Stimulated activated CD4-positive, alpha-beta T cell treated with anti-CD3 and anti-CD28 coated beads, Interleukin-2, amount 100 ng/mL, for 24 hours (primary cell): Measurements from ENCODE around the gene CFLAR.
"Not testable (repeated sequence)": the region's sequence is repeated elsewhere in the genome, so short reads cannot be mapped to it uniquely, and the experiment has no call there.

Source experiments
- DNase-seq, 2 donors: peaks; one replicate each; pipeline ENCODE4 v3.0.0-alpha.2; 2020

Gene CFLAR

GRCh38 chr2:201118961-201119854 is 3.2 kb downstream of the CFLAR start:
- peak in 1 of 2 donors; percentile 23 for DNase-seq

DNA sequence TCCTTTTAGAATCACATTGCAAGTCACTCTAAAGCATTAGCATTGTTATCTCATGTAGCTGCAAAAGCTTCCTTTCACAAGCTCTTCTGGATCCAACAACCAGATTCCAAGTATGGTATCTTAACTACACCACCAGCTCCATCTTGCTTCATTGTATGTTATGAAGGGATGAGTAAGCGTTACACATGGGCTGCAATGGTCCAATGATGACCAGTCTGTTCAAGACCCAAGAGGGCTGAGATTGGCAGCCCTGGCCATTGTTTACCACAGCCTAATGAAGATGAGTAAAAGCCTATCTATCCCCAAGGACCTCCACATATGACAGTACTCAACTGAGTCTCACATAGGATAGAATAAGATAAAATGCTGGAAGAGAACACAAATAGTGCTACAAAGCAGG is 6.3 kb downstream of the CFLAR start:
- DNase-seq, result no peak

- DNase-seq, result no peak
These were observed 10.6 kb downstream of the CFLAR start for GRCh38 chr2:201126308-201127151.

DNA sequence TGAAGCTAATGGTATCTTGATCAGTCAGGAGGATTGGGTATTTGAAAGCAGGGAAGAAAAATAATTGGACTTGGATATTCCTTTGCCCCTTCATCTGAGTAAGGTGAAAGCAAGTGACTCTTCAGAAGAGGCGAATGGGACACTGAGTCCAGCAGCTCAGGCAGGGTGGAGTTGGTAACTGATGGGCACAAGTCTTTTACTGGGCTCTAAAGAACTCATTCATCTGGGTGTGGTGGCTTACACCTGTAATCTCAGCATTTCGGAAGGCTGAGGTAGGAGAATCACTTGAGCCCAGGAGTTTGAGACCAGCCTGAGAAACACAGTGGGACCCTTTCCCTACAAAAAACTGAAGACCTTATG is 11.2 kb downstream of the CFLAR start:
- no peak for DNase-seq

GRCh38 chr2:201127570-201127969 is 11.6 kb downstream of the CFLAR start:
- peak; percentile 60 to 65 for DNase-seq

- no peak for DNase-seq
These were observed 12.1 kb downstream of the CFLAR start for GRCh38 chr2:201128033-201128432.

DNA sequence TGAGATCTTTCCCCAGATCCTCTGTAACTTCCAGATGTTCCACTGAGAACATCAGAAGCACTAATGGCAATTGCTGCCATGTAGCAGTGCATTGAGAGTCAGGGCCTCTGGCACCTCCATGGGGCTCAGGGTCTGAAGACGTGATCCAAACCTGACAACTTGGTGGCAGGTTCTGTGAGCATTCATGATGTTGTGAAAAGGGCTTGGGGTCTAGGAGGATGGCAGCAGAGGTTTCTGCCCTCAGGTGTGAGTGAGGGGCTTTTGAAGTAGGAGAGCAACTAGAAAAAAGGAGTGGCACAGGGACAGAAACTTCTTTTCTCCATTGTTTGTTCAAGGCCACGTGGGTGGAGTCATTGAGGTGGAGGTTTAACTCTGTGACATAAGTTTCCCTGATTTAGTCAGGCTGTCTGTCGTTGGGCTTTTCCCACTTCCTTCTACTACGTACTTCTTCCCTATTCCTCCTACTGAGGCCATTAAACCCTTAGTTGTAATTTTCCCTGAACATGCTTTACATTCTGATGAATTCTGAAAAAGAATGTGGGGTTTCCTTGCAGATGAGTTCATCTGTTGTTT is 13.1 kb downstream of the CFLAR start:
- DNase-seq, result peak in 1 of 2 donors; percentile 65

DNA sequence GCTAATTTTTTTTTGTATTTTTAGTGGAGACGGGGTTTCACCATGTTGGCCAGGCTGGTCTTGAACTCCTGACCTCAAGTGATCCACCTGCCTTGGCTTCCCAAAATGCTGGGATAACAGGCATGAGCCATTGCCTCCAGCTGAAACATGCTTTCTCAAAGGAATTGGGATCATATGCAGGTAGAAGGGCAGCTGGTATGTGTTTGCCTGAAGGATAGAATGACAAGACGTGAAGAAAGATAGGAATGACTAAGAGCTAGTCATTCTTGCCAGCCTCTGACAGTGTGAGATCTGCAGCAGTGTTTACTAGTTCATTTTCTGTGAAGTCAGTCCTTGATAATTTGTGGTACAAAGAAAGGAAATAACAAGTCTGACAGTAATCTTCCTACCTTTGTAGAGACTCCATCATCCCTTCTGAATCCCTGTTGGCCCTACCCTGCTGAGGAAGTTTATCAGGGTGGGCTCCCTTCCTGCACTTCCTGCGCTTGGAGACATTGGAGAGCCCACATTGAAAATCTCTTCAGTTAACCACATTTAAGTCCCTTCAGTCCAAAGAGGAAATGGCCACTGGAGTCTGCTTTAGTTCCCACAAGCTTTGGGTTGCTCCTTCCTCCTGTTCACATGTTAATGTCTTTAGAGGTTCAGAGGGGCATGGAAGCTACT is 14.7 kb downstream of the CFLAR start:
- no peak for DNase-seq

- DNase-seq, result no peak
These were observed 16.6 kb downstream of the CFLAR start for GRCh38 chr2:201132518-201132917.

- no peak for DNase-seq
These were observed 19.4 kb downstream of the CFLAR start for GRCh38 chr2:201135386-201135785.

DNA sequence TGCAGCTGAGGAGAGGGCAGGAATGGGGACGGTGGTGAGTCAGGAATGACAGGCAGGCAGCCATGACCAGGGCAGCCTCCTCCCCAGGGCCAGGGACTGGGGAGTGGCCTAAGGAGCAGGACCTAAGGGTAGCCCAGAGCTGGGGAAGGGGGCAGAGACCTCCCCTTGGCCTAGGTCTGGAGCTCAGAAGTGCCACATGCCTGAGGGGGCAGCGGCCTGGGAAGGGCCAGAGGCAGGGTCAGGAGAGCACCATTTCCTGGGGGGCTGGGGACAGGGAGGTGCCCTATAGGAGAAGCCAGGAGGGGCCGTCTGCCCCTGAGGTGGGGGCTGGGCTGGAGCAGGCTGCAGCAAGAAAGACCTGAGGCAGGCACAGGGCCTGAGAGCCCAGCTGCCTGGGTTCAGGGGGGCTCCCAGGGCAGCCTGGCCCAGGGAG is 20.9 kb downstream of the CFLAR start:
- DNase-seq, result no peak

GRCh38 chr2:201137505-201138400 is 21.8 kb downstream of the CFLAR start:
- no peak for DNase-seq

GRCh38 chr2:201138401-201138970 is 22.5 kb downstream of the CFLAR start:
- DNase-seq, result no peak

- DNase-seq, result not testable (repeated sequence)
These were observed 23.2 kb downstream of the CFLAR start for GRCh38 chr2:201138986-201139781.

DNA sequence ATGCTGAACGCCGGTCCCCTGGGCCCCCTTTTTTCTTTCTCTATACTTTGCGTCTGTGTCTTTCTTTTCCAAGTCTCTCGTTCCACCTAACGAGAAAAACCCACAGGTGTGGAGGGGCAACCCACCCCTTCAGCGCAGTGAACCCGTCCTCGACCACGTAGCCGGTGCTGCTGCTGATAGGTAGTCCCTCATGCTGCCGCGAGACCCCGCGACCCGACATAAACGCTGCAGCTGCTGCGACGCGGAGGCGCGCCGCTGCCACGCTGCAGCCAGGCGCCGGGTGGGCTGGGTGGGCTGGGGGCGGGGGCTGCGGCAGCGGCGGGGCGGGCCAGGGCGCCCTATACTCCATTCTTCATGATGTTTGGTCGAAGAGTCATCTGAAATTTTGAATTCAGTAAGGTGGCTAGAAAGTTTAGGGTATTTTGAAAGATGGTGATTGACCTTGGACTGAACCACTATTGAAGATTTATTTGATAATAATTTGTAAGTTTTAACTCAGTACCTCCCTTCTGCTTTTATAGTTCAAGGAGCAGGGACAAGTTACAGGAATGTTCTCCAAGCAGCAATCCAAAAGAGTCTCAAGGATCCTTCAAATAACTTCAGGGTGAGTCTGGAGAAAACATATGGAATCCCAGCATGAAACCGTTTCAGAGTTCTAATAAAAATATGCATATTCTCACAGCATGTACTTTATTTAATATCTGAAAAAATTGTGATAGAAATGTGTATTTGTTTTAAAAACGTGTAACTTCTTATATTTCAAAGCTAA is 24.1 kb downstream of the CFLAR start:
- no peak for DNase-seq

GRCh38 chr2:201144101-201145051 is 28.4 kb downstream of the CFLAR start:
- no peak for DNase-seq

GRCh38 chr2:201148434-201148990 is 32.5 kb downstream of the CFLAR start:
- no peak for DNase-seq
